GM04504 (cell line): ENCODE data around the gene ADAP1.
"Not testable (repeated sequence)": the region's sequence is repeated elsewhere in the genome, so short reads cannot be mapped to it uniquely, and the experiment has no call there.

Experiments
- DNase-seq: peaks from one replicate; pipeline ENCODE4 v3.0.0-alpha.2; 2012; ENCODE audit warnings: low read depth

Gene ADAP1

GRCh38 chr7:954330-955238 lies at the start of gene ADAP1:
ADAP1 (minus strand) TSS chr7:954680; CDS start chr7:954477, 203 bp downstream.
- no peak for DNase-seq

GRCh38 chr7:1002445-1002844 lies 48.0 kb upstream of the ADAP1 start:
- DNase-seq = not testable (repeated sequence)

- DNase-seq = not testable (repeated sequence)
These were observed 47.5 kb upstream of the ADAP1 start for GRCh38 chr7:1002026-1002425.

- DNase-seq = not testable (repeated sequence)
These were observed 46.7 kb upstream of the ADAP1 start for GRCh38 chr7:1001069-1001770.

GRCh38 chr7:999941-1000935 lies 45.8 kb upstream of the ADAP1 start:
- DNase-seq = no peak

- no peak for DNase-seq
These were observed 44.8 kb upstream of the ADAP1 start for GRCh38 chr7:999149-999879.

- no peak for DNase-seq
These were observed 43.2 kb upstream of the ADAP1 start for GRCh38 chr7:997404-998395.

- no peak for DNase-seq
These were observed 41.8 kb upstream of the ADAP1 start for GRCh38 chr7:996079-996872.

- no peak for DNase-seq
These were observed 41.1 kb upstream of the ADAP1 start for GRCh38 chr7:995571-995970.

- no peak for DNase-seq
These were observed 40.3 kb upstream of the ADAP1 start for GRCh38 chr7:994592-995308.

GRCh38 chr7:992709-993607 lies 38.5 kb upstream of the ADAP1 start:
- DNase-seq = peak; percentile 83

GRCh38 chr7:991729-992656 lies 37.5 kb upstream of the ADAP1 start:
- no peak for DNase-seq

- DNase-seq = no peak
These were observed 36.7 kb upstream of the ADAP1 start for GRCh38 chr7:990933-991728.

GRCh38 chr7:990352-990932 lies 36.0 kb upstream of the ADAP1 start:
- DNase-seq = no peak

- DNase-seq = no peak
These were observed 34.6 kb upstream of the ADAP1 start for GRCh38 chr7:988963-989529.
